Measurements from ENCODE around the gene ADARB2.

DNA sequence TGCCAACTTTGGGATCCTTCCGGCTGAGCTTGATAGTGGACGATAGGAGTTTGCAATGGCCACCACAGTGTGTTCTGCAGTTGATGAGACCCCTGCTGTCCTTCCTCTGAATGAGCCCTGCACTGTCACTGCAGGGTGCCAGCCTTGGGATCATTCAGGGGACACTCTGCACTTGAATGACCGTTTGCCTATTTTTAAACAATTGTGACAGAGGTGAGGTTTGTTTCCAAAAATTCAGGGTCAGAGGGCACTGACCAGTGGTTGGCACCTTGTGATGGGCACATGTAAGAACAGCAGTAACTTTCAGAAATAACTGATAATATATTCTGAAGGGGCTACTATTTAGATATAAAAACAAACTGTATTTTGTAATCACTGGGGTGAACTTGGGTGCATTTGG is 48.5 kb upstream of the ADARB2 start:
- TF ChIP-seq, protein P1, sequence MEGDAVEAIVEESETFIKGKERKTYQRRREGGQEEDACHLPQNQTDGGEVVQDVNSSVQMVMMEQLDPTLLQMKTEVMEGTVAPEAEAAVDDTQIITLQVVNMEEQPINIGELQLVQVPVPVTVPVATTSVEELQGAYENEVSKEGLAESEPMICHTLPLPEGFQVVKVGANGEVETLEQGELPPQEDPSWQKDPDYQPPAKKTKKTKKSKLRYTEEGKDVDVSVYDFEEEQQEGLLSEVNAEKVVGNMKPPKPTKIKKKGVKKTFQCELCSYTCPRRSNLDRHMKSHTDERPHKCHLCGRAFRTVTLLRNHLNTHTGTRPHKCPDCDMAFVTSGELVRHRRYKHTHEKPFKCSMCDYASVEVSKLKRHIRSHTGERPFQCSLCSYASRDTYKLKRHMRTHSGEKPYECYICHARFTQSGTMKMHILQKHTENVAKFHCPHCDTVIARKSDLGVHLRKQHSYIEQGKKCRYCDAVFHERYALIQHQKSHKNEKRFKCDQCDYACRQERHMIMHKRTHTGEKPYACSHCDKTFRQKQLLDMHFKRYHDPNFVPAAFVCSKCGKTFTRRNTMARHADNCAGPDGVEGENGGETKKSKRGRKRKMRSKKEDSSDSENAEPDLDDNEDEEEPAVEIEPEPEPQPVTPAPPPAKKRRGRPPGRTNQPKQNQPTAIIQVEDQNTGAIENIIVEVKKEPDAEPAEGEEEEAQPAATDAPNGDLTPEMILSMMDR (IDR thresholded peaks at IDR 0.05): no peak
- TF ChIP-seq POLR2A (IDR thresholded peaks at IDR 0.05) (no peak), POLR2AphosphoS5 (IDR thresholded peaks at IDR 0.05) (no peak), EP300 (IDR thresholded peaks at IDR 0.05) (no peak)
